ENCODE measurements around the gene GRAMD1B.

DNA sequence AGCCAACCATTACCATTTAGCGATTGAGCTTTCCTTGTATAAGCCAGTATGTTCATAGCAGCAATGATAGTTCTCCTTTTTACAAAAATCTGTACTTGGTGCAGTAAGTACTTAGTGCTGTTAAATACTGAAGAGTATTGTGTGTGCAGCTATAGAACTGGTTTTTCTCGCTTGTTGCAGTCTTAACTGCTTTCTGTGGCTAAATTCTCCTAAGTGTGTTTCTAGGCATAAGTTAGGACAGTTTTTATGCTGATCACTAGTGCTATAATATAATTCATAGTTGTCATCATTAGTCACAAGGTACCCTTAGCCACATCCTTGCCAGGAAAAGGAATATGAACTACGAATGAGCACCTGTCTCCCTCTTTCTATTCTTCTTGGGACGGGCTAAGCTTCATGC is 107.7 kb downstream of the GRAMD1B start:
- TF ChIP-seq POLR2A (IDR thresholded peaks at IDR 0.05), result no peak
- TF ChIP-seq, protein P1, sequence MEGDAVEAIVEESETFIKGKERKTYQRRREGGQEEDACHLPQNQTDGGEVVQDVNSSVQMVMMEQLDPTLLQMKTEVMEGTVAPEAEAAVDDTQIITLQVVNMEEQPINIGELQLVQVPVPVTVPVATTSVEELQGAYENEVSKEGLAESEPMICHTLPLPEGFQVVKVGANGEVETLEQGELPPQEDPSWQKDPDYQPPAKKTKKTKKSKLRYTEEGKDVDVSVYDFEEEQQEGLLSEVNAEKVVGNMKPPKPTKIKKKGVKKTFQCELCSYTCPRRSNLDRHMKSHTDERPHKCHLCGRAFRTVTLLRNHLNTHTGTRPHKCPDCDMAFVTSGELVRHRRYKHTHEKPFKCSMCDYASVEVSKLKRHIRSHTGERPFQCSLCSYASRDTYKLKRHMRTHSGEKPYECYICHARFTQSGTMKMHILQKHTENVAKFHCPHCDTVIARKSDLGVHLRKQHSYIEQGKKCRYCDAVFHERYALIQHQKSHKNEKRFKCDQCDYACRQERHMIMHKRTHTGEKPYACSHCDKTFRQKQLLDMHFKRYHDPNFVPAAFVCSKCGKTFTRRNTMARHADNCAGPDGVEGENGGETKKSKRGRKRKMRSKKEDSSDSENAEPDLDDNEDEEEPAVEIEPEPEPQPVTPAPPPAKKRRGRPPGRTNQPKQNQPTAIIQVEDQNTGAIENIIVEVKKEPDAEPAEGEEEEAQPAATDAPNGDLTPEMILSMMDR (IDR thresholded peaks at IDR 0.05), result no peak
